Choroid plexus epithelial cell (primary cell): ENCODE measurements around the gene CD226.
A peak's percentile ranks its signal among the peaks of the same experiment; 100 is the strongest.

Experiments used
- DNase-seq: peaks from one replicate; pipeline ENCODE4 v3.0.0-alpha.2; 2010; ENCODE audit warnings: low read depth
- H3K4me3 ChIP-seq: 2 replicates; pipeline ENCODE4 v1.5.1; 2011; ENCODE audit warnings: low read depth, mild to moderate bottlenecking, control low read depth, low read length, moderate library complexity
- TF ChIP-seq, protein P1 (sequence below): conservative IDR thresholded peaks from 2 replicates; pipeline ENCODE4 v1.5.1; 2011; ENCODE audit warnings: low read depth, mild to moderate bottlenecking, control low read depth, inconsistent platforms, low read length, moderate library complexity

Gene CD226

DNA sequence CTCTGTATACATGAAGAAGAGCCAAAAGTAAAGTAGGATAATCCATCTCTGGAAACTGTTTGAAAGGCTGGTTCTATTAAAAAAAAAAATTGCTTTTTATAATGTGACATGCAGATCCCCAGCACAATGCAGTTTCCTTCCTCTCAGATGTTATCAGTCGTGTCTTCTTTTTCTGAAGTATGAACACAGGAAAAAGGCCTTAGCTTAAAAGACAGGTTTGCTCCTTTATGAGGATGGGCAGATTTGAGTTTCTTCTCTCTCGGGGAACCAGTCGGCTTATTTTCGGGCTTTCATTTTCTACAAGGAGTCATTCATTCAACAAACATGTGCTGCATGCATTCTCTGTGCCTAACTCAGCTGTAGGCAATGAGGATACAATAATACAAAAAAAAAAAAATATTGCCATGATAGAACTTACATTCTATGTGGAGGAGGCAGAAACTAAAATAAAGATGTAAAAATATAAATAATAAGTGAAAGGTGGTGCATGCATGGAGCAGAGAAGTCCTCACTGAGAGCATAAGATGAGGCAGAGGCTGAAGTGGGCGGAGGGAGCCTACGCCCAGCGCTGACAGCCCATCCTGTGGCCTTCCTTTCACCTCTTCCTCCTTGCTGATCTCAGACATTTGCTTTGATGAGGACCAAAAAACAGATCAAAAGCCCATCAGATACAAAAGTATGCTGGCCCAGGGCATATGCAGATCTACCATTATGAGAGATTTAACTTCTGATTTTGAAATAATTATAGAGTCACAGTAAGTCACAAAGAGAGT, at the start of gene CD226:
Gene CD226 (minus strand): TSS at position 513 of the 773 bp plus-strand sequence. CDS start 467 bp downstream, at position 46.
- no peak for DNase-seq
- no peak within 1 kb of the TSS for H3K4me3 ChIP-seq
- TF ChIP-seq, protein P1, sequence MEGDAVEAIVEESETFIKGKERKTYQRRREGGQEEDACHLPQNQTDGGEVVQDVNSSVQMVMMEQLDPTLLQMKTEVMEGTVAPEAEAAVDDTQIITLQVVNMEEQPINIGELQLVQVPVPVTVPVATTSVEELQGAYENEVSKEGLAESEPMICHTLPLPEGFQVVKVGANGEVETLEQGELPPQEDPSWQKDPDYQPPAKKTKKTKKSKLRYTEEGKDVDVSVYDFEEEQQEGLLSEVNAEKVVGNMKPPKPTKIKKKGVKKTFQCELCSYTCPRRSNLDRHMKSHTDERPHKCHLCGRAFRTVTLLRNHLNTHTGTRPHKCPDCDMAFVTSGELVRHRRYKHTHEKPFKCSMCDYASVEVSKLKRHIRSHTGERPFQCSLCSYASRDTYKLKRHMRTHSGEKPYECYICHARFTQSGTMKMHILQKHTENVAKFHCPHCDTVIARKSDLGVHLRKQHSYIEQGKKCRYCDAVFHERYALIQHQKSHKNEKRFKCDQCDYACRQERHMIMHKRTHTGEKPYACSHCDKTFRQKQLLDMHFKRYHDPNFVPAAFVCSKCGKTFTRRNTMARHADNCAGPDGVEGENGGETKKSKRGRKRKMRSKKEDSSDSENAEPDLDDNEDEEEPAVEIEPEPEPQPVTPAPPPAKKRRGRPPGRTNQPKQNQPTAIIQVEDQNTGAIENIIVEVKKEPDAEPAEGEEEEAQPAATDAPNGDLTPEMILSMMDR = no peak

DNA sequence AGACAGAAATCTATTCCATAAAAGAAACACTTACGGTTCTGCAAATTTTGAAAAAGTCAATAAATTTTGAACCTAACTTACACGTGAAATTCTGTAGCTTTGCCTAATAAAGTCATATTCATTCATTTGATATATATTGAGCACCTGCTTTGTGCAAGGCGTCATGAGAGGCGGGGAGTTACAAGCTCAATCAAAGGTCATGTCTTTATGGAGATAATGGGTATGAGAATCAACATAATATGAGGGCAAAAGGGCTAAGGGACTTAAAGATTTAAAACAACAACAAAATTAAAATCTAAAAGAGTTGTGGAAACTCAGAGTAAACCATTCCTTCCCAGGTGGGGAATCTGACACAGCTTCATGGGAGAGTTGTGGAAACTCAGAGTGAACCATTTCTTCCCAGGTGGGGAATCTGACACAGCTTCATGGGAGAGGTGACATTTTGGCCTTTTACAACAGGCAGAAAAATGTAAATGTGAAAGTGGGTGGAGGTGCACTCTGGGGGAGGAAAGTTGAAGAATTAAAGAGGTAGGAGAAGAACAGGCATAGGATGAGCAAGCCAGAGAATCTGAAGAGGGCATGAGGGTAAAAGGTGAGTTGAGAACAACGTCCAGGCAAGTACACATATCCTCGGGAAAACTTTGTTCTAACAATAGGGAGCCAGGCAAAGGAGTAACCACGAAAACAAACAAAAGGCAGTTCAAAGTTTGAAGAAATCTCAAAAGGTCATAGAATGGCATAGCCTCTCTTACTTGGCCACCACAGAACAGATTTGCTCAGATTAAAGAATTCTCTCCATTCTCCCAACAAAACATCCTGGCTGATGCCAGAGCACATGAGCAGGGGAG, 49.5 kb upstream of the CD226 start:
- no peak for DNase-seq
- H3K4me3 ChIP-seq = no peak overlapping the region
- TF ChIP-seq, protein P1 = no peak

DNA sequence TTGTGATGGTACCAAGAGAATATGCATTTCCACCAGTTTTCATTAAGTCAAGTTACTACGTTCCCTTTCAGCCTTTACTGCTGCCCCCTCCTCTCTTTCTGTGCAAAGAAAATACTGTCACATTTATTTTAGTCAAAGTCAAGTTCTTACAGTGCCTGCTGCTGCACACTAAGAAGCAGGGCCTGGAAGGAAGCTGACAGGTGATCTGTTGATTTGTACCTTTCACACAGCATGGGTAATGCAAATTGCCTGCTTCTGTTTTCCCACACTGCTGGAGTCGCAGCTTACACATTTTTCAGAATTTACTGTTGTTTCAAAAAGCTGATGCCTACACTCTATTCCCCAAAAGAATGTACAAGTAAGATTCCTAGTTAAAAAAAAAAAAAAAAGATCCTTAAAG, 48.7 kb upstream of the CD226 start:
- TF ChIP-seq, protein P1 = no peak
- DNase-seq = no peak
- no peak overlapping the region for H3K4me3 ChIP-seq

DNA sequence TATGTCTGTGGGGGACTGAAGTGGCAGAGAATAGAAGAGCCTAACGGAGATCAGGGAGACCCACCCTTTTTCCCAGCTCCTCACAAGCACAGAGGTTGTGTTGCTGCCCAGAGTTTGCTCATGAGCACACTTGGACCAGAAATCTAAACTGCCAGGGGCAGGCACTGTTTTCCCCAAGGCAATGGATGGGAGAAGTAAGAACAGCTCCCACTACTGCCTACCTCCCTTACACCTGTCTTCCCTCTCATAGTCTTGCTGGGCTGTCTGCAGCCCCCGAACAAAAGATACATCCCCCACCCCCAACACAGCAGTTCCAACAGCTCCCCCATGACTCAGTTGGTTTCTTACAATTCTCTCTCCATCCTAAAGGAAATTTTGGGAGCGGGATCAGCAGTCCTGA, 48.1 kb upstream of the CD226 start:
- no peak overlapping the region for H3K4me3 ChIP-seq
- TF ChIP-seq, protein P1 = no peak
- no peak for DNase-seq

DNA sequence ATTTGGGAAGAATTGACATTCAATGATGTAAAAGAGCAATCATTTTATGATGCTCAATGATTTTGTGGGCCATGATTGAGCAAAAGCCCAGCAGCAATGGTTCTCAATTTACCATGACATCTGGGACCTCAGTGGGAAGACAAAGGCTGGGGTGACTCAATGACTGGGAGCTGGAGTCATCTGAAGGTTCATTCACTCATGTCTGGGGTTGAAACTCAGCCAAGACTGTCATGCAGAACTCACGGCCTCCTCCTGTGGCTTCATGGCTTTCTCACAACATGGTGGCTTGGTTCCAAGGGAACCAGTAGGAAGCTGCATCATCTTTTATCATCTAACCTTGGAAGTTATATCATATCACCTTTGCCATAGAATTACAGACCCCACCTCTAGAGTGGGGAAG, 45.1 kb upstream of the CD226 start:
- H3K4me3 ChIP-seq = no peak overlapping the region
- peak; percentile 36 for DNase-seq
- TF ChIP-seq, protein P1 = no peak

DNA sequence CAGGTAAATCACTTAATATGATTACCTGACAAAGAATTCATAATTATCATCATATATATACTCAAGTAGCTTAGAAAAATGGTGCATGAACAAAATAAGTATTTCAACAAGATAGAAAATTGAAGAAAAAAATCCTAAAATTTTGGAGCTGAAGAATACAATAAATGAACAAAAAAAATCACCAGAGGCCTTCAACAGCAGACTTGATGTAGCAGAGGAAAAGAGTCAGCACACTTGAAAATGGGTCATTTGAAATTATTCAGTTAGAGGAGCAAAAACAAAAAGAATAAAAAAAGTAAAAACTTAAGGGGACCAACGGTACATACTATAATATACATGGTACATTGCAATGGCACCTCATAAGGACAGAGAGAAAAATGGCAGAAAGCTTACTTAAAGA, 40.2 kb upstream of the CD226 start:
- H3K4me3 ChIP-seq = no peak overlapping the region
- TF ChIP-seq, protein P1 = no peak
- DNase-seq = no peak
